MM.1S (cell line): ENCODE results near the gene RPS13.

Experiments
- EZH2 ChIP-seq: fragments of 300-600 bp; sonication (generic); optimal IDR thresholded peaks from 2 replicates; pipeline ENCODE3; 2017; ENCODE audit warnings: low read depth, mild to moderate bottlenecking, antibody characterized with exemption, low read length, mixed read lengths
- EZH2phosphoT487 ChIP-seq: fragments of 300-600 bp; sonication (generic); IDR thresholded peaks from 2 replicates; pipeline ENCODE4 v1.6.1; 2018; ENCODE audit warnings: antibody characterized with exemption, low read length
- TF ChIP-seq, protein P1 (sequence below): fragments of 300-600 bp; sonication (generic); IDR thresholded peaks from 2 replicates; pipeline ENCODE4 v1.5.1; 2016; ENCODE audit warnings: antibody characterized with exemption, low read length, mixed read lengths

DNA sequence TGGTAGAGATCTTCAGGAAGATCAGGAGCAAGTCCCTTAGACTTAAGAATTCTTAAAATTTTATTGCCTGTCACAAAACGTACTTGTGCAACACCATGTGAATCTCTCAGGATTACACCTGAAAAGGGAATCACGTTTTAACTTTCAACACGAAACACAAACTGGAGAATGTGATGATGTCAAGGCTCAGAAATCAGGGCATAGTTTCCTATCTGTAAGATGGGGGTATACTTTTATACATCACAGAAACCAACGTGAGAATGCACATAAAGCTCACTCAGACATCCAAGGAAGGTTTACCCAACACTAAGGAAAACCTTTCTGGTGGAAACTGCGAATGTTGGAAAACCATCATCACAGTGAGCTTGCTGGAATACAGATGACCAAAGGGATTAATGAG lies 2.0 kb downstream of the RPS13 start:
- TF ChIP-seq, protein P1, sequence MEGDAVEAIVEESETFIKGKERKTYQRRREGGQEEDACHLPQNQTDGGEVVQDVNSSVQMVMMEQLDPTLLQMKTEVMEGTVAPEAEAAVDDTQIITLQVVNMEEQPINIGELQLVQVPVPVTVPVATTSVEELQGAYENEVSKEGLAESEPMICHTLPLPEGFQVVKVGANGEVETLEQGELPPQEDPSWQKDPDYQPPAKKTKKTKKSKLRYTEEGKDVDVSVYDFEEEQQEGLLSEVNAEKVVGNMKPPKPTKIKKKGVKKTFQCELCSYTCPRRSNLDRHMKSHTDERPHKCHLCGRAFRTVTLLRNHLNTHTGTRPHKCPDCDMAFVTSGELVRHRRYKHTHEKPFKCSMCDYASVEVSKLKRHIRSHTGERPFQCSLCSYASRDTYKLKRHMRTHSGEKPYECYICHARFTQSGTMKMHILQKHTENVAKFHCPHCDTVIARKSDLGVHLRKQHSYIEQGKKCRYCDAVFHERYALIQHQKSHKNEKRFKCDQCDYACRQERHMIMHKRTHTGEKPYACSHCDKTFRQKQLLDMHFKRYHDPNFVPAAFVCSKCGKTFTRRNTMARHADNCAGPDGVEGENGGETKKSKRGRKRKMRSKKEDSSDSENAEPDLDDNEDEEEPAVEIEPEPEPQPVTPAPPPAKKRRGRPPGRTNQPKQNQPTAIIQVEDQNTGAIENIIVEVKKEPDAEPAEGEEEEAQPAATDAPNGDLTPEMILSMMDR: no peak
- TF ChIP-seq EZH2: no peak
- TF ChIP-seq EZH2phosphoT487: no peak
